Measurements from ENCODE around the gene SLC45A2. TPM values are rescaled to one million over a fixed set of nuclear protein-coding genes. Genes with fewer than 3 reads are reported as not detected.
"Not testable (repeated sequence)": the region's sequence is repeated elsewhere in the genome, so short reads cannot be mapped to it uniquely, and the experiment has no call there.

The SLC45A2 gene
- total RNA-seq, 1 experiment from 2014 or later: 0.28 TPM

DNA sequence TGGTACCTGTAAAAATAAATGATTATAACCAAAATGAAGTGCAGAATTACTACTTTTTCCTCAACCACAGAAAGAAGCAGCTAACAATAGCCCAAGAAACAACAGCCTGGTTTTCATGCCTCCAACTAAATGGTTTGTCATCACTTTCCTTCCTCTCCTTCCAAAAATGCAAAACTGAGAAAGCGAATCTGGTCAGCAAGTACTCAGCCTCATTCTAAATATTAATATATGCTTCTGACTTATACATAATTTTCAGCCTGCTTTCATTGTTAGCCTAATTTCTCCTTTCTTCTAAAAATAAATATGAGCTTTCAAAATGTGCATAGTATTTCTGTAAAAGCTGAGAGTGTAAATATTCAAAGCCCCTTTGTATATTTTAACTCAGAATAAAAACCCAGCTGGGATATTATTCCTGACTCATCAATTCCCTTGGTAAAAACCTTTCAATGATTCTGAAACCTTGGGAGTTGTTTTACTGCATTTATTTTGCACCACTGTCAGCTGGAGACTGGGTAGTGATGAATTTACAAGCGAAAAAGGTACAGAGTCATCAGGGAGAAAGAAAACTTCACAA lies 26.8 kb downstream of the SLC45A2 start:
- CTCF ChIA-PET: no interaction called here
- BruUV-seq (replicated peaks): no TSS peak
- Histone ChIP-seq H3K27ac (ENCODE audit: low read depth, low read length, poor library complexity, severe bottlenecking) (no peak overlapping the region), H3K27me3 (replicated peaks; ENCODE audit: insufficient read depth, low read depth, low read length, poor library complexity) (no peaks in the 10 kb centered on the region), H3K36me3 (ENCODE audit: insufficient read depth, low read length, poor library complexity, severe bottlenecking) (no peaks in the 10 kb centered on the region), H3K9me3 (ENCODE audit: low read depth, low read length, poor library complexity, severe bottlenecking) (no peaks in the 10 kb centered on the region), H3K4me1 (ENCODE audit: insufficient read depth, low read length, poor library complexity, severe bottlenecking) (no peaks in the 10 kb centered on the region), H3K4me3 (ENCODE audit: low read depth, low read length, poor library complexity, severe bottlenecking) (no peak overlapping the region)
- intact Hi-C loops (cut with micrococcal nuclease; ENCODE audit: unreplicated experiment): no loop called here
- no peak for TF ChIP-seq EZH2 (IDR thresholded peaks at IDR 0.05; ENCODE audit: borderline replicate concordance, low read depth, low read length, poor library complexity, severe bottlenecking)
- TF ChIP-seq, protein P1, sequence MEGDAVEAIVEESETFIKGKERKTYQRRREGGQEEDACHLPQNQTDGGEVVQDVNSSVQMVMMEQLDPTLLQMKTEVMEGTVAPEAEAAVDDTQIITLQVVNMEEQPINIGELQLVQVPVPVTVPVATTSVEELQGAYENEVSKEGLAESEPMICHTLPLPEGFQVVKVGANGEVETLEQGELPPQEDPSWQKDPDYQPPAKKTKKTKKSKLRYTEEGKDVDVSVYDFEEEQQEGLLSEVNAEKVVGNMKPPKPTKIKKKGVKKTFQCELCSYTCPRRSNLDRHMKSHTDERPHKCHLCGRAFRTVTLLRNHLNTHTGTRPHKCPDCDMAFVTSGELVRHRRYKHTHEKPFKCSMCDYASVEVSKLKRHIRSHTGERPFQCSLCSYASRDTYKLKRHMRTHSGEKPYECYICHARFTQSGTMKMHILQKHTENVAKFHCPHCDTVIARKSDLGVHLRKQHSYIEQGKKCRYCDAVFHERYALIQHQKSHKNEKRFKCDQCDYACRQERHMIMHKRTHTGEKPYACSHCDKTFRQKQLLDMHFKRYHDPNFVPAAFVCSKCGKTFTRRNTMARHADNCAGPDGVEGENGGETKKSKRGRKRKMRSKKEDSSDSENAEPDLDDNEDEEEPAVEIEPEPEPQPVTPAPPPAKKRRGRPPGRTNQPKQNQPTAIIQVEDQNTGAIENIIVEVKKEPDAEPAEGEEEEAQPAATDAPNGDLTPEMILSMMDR (conservative IDR thresholded peaks at IDR 0.05; ENCODE audit: low read depth, low read length): no peak
- no peak for DNase-seq (ENCODE audit: low spot score)
- POLR2A ChIA-PET (ENCODE audit: low non-redundant PET): no interaction called here

DNA sequence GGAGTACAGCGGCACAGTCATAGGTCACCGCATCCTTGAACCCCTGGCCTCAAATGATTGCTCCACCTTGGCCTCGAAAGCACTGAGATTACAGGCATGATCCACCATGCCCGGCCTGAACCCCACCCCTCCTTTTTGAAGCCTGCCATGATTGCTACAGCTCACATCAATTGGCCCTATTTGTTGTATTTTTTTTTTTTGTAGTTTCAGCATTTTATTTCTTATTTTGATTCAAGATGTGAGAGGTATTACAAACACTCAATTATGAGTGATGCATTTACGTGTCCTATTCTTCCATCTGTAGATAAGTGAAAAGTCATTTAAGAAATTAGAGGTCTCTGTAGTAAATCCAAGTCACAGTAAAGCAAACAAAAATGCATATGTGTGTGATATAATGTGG lies 32.3 kb downstream of the SLC45A2 start:
- POLR2A ChIA-PET (ENCODE audit: low non-redundant PET); intact Hi-C loops (cut with micrococcal nuclease; ENCODE audit: unreplicated experiment); H3K27me3 ChIP-seq (replicated peaks; ENCODE audit: insufficient read depth, low read depth, low read length, poor library complexity); H3K4me1 ChIP-seq (ENCODE audit: insufficient read depth, low read length, poor library complexity, severe bottlenecking); H3K4me3 ChIP-seq (ENCODE audit: low read depth, low read length, poor library complexity, severe bottlenecking); CTCF ChIA-PET; H3K36me3 ChIP-seq (ENCODE audit: insufficient read depth, low read length, poor library complexity, severe bottlenecking); H3K9me3 ChIP-seq (ENCODE audit: low read depth, low read length, poor library complexity, severe bottlenecking); BruUV-seq (replicated peaks); DNase-seq (ENCODE audit: low spot score); H3K27ac ChIP-seq (ENCODE audit: low read depth, low read length, poor library complexity, severe bottlenecking): not testable (repeated sequence)

DNA sequence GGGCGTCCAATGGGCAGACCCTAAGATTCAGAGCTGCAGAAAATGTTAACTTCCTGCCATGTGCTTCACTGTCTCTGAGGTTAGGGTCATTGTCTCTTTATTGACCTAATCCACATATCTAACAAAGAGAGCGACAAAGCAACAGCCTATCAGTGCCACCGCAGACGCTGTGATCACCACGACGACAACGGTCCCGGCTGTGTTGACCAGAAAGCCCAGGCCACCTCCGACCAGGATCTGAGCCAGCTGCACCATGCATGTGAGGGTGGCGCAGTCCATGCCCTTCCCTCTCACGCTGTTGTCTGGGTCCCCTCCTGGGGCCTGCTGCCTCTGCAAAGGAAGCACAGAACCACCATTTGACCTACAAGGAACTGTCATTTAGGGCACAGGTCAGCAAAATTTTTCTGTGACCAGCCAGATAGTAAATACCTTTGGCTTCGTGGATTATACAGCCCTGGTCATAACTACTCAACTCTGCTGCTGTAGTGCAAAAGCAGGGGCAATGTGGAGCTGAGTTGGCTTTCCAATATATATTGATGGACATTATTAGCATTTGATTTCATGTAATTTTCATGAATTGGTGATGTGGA lies 39.9 kb downstream of the SLC45A2 start:
- DNase-seq (ENCODE audit: low spot score): no peak

More for the DNA sequence above, 39.9 kb downstream of the SLC45A2 start:
- no TSS peak for BruUV-seq (replicated peaks)
- POLR2A ChIA-PET (ENCODE audit: low non-redundant PET): no interaction called here
- H3K27ac ChIP-seq (ENCODE audit: low read depth, low read length, poor library complexity, severe bottlenecking): no peak overlapping the region
- H3K36me3 ChIP-seq (ENCODE audit: insufficient read depth, low read length, poor library complexity, severe bottlenecking): no peaks in the 10 kb centered on the region
- H3K4me1 ChIP-seq (ENCODE audit: insufficient read depth, low read length, poor library complexity, severe bottlenecking): no peaks in the 10 kb centered on the region
- peaks cover 69% of the 10 kb centered on the region for H3K27me3 ChIP-seq (replicated peaks; ENCODE audit: insufficient read depth, low read depth, low read length, poor library complexity)
- CTCF ChIA-PET: no interaction called here
- no peak overlapping the region for H3K4me3 ChIP-seq (ENCODE audit: low read depth, low read length, poor library complexity, severe bottlenecking)
- intact Hi-C loops (cut with micrococcal nuclease; ENCODE audit: unreplicated experiment): no loop called here
- H3K9me3 ChIP-seq (ENCODE audit: low read depth, low read length, poor library complexity, severe bottlenecking): no peaks in the 10 kb centered on the region
- no peak for TF ChIP-seq EZH2 (IDR thresholded peaks at IDR 0.05; ENCODE audit: borderline replicate concordance, low read depth, low read length, poor library complexity, severe bottlenecking)
- TF ChIP-seq, protein P1 (conservative IDR thresholded peaks at IDR 0.05; ENCODE audit: low read depth, low read length): no peak

Measured in A673 (cell line).